A549 (cell line): ENCODE measurements around the gene TBC1D16. TPM values are rescaled to one million over a fixed set of nuclear protein-coding genes. Genes with fewer than 3 reads are reported as not detected.

Experiments used
- ATAC-seq, 2 experiments: fragments of 200-7000 bp in 1 of 2; fragments of >200 bp in 1 of 2; cut with Nextera tagmentation in 1 of 2; cut with Tn5 transposase in 1 of 2; 3 replicates each; pipeline versions ENCODE4 v1.8.0 to v1.9.1; 2018 to 2020; ENCODE audit warnings: mild to moderate bottlenecking in 1 of 2, moderate library complexity in 1 of 2
- CTCF ChIA-PET: fragments of 300-600 bp; sonication (Branson Sonifier 250); formaldehyde crosslinking; extraction: SDS; loops from one replicate; lab custom pipeline; 2021; ENCODE audit warnings: antibody characterized with exemption, inconsistent platforms; lab: Yijun Ruan, JAX
- POLR2A ChIA-PET: fragments of 350-600 bp; formaldehyde crosslinking; extraction: SDS; loops from one replicate; lab custom pipeline; 2021; ENCODE audit warnings: antibody characterized with exemption, inconsistent platforms; lab: Yijun Ruan, JAX
- DNase-seq, 2 experiments: peaks; one replicate each; pipeline versions ENCODE4 v3.0.0 to v3.0.0-alpha.2; 2011 to 2016; ENCODE audit warnings: low read depth in 1 of 2, low spot score in 1 of 2
- FAIRE-seq: peaks from 2 replicates; lab custom pipeline; 2011; peaks lifted over from hg19 to GRCh38; lab: Jason Lieb, UNC
- H3K27ac ChIP-seq, 2 experiments: fragments of >200 bp; sonication (Bioruptor Twin); formaldehyde crosslinking; 3 replicates each; pipeline ENCODE4 v1.5.1; 2016 to 2017
- H3K4me1 ChIP-seq: fragments of >200 bp; sonication (Bioruptor Twin); formaldehyde crosslinking; 3 replicates; pipeline ENCODE4 v1.6.1; 2016
- H3K4me2 ChIP-seq: fragments of >200 bp; sonication (Bioruptor Twin); formaldehyde crosslinking; 3 replicates; pipeline ENCODE4 v1.6.1; 2016
- H3K4me3 ChIP-seq: fragments of >200 bp; sonication (Bioruptor Twin); formaldehyde crosslinking; 3 replicates; pipeline ENCODE4 v1.5.1; 2016
- H3K9me3 ChIP-seq: fragments of >200 bp; sonication (Bioruptor Twin); formaldehyde crosslinking; 3 replicates; pipeline ENCODE4 v1.6.1; 2016
- CBX2 ChIP-seq: fragments of 200-600 bp; sonication (generic); IDR thresholded peaks from 2 replicates; pipeline ENCODE4 v1.6.1; 2016; ENCODE audit warnings: low read depth, mild to moderate bottlenecking, borderline replicate concordance
- CEBPB ChIP-seq, 2 experiments: fragments of >200 bp in 1 of 2; sonication (Bioruptor Twin) in 1 of 2; formaldehyde crosslinking in 1 of 2; IDR thresholded peaks; 2 replicates each; pipeline ENCODE4 v1.6.1; 2012 to 2016
- CHD4 ChIP-seq: fragments of 200-600 bp; sonication (generic); IDR thresholded peaks from 2 replicates; pipeline ENCODE4 v1.6.1; 2016; ENCODE audit warnings: antibody characterized with exemption, mild to moderate bottlenecking, borderline replicate concordance
- EHMT2 ChIP-seq: fragments of 200-600 bp; sonication (generic); IDR thresholded peaks from 2 replicates; pipeline ENCODE4 v1.6.1; 2016; ENCODE audit warnings: antibody characterized with exemption, low read depth, mild to moderate bottlenecking, moderate library complexity
- EP300 ChIP-seq, 2 experiments: fragments of >200 bp; sonication (Bioruptor Twin); formaldehyde crosslinking; IDR thresholded peaks; 2 replicates in 1 of 2; 3 replicates in 1 of 2; pipeline ENCODE4 v1.6.1; 2016 to 2017
- KDM1A ChIP-seq: fragments of 200-600 bp; sonication (generic); IDR thresholded peaks from 2 replicates; pipeline ENCODE4 v1.6.1; 2016; ENCODE audit warnings: low read depth, mild to moderate bottlenecking
- MAFK ChIP-seq: fragments of 450-650 bp; IDR thresholded peaks from 2 replicates; pipeline ENCODE4 v1.6.1; 2014; ENCODE audit not compliant: partially characterized antibody
- NFE2L2 ChIP-seq: fragments of 150-350 bp; conservative IDR thresholded peaks from 2 replicates; pipeline ENCODE4 v1.6.1; 2014; ENCODE audit warnings: low read length
- POLR2A ChIP-seq: IDR thresholded peaks from 2 replicates; pipeline ENCODE4 v1.6.1; 2012; ENCODE audit warnings: mild to moderate bottlenecking, low read length
- SREBF2 ChIP-seq: fragments of 450-650 bp; IDR thresholded peaks from 2 replicates; pipeline ENCODE4 v1.6.1; 2014; ENCODE audit warnings: mild to moderate bottlenecking, moderate library complexity
- TFCP2L1 ChIP-seq: fragments of 250-450 bp; sonication (Bioruptor Pico); IDR thresholded peaks from 2 replicates; pipeline ENCODE4 v1.5.0; 2021; ENCODE audit warnings: mild to moderate bottlenecking
- ZSCAN20 ChIP-seq: fragments of 250-450 bp; sonication (Bioruptor Pico); IDR thresholded peaks from 2 replicates; pipeline ENCODE4 v1.8.0; 2022; ENCODE audit warnings: mild to moderate bottlenecking, moderate library complexity
- WGBS: methylation state at CpG from one replicate; pipeline ENCODE4 v1.1.6; 2017; ENCODE audit errors: missing lambda C conversion rate; 5-methylcytosine and 5-hydroxymethylcytosine counted together
- polyA plus RNA-seq, 4 experiments: library from polyadenylated mRNA; depleted of rRNA in 3 of 4; stranded (reverse); fragments of >200 nt; fragmentation: RNase III in 1 of 4; extraction: RNeasy Plus Mini Kit Qiagen cat#74134 plus additional on column Dnase treatment in 1 of 4; gene quantifications; 2 replicates in 3 of 4; 3 replicates in 1 of 4; pipeline ENCODE4 v1.2.3, GENCODE V29; 2011 to 2017
- TF ChIP-seq, protein P1 (sequence below): fragments of 200-600 bp; sonication (generic); IDR thresholded peaks from 2 replicates; pipeline ENCODE4 v1.6.1; 2016; ENCODE audit warnings: antibody characterized with exemption, mild to moderate bottlenecking, moderate library complexity
- TF ChIP-seq, protein P2 (sequence below): fragments of 450-650 bp; IDR thresholded peaks from 2 replicates; pipeline ENCODE4 v1.6.1; 2014; ENCODE audit warnings: antibody characterized with exemption
- TF ChIP-seq, protein P3 (sequence below): fragments of >200 bp; sonication (Bioruptor Twin); formaldehyde crosslinking; IDR thresholded peaks from 2 replicates; pipeline ENCODE4 v1.6.1; 2016
- TF ChIP-seq, protein P4 (sequence below): fragments of 250-450 bp; sonication (Bioruptor Pico); IDR thresholded peaks from 2 replicates; pipeline ENCODE4 v1.5.0; 2020; ENCODE audit warnings: low read depth, mild to moderate bottlenecking, moderate library complexity
- TF ChIP-seq, protein P5 (sequence below): fragments of >200 bp; sonication (Bioruptor Twin); formaldehyde crosslinking; IDR thresholded peaks from 3 replicates; pipeline ENCODE4 v1.6.1; 2016
- TF ChIP-seq, protein P6 (sequence below): IDR thresholded peaks from 2 replicates; pipeline ENCODE4 v1.6.1; 2012

Gene TBC1D16
- polyA plus RNA-seq, 2 of the 4 experiments (the other 2 are of a cell fraction) = 8.9 to 12.5 TPM

DNA sequence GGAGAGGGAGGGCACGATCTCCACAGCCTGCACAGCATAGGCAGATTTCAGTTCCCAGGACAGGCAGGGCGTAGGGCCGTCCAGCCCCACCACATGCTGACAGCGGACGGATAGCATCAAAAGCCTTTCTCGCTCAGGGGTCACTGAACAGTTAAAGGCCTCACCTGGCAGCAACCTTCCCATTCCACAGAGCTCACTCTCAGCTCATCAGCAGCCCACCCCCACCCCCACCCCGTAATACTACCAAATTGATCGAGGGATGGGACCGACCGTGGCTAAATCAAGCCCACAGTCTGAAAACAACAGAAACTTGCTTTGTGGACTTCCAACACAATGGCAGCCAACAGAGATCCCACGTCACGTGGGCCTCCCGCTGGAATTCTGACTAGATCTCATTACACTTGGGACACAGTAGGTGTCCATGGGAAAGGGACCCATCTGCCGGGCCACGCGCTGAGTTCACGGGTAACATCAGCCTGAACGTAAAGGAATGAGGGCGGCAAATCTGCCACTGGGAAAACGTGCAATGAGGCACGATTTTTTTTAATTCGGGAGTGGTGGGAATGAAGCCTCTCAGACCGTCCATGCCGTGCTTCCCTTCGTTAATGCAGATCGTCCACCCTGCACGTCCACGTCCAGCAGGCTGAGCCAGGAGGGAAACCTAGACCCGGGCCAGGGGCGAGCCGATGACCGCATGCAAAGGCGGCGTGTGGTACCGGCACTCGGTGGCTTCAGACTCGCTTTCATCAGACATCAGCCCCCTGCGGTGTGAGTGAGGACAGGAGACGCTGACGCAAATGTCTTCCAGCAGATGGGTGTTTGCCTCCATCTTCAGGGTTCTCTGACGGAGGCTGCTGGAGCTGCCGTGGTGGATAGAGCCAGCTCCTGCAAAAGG is 92.1 kb downstream of the TBC1D16 start:
- CTCF ChIA-PET = interaction anchor here (0.5 to 1.3 kb wide), 4 partner anchors 27 to 135 kb away, joined by 3 read pairs; no protein-coding TSS in a partner anchor

DNA sequence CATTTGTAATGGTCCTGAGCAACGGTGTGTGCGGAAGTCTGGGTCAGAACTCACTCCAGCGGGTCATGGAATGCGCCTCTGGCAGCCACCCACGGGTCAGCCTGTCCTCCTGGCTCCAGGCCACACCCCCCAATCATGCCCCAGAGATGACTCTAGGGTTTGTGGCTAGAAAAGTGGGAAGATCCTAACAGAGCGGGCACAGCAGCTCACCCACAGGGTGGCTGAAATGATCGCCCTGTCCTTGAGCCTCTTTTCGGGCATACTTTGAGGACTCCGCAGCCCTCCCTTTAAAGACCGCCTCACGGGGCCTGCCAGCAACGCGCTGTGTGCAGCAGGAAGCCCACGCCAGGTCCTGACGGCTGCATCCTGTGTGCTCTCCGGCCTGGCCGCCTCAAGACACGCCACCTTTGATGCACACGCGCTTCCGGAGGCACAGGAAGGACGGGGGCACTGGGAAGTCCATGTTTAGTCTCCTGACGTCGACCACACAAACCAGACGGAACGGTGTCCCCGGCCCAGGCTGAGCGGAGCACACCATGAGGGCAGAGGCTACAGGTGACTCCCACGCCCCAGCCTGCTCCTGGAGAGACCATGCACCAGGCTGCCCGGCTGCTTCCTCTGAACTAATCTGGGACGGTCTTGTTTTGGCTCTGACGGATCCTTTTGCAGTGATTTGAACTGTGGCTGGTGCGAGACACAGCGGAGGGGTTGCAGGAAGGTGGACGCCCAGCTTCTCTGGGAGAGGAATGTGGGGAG is 92.9 kb downstream of the TBC1D16 start:
- H3K27ac ChIP-seq = no peak overlapping the region
- TF ChIP-seq, protein P1, sequence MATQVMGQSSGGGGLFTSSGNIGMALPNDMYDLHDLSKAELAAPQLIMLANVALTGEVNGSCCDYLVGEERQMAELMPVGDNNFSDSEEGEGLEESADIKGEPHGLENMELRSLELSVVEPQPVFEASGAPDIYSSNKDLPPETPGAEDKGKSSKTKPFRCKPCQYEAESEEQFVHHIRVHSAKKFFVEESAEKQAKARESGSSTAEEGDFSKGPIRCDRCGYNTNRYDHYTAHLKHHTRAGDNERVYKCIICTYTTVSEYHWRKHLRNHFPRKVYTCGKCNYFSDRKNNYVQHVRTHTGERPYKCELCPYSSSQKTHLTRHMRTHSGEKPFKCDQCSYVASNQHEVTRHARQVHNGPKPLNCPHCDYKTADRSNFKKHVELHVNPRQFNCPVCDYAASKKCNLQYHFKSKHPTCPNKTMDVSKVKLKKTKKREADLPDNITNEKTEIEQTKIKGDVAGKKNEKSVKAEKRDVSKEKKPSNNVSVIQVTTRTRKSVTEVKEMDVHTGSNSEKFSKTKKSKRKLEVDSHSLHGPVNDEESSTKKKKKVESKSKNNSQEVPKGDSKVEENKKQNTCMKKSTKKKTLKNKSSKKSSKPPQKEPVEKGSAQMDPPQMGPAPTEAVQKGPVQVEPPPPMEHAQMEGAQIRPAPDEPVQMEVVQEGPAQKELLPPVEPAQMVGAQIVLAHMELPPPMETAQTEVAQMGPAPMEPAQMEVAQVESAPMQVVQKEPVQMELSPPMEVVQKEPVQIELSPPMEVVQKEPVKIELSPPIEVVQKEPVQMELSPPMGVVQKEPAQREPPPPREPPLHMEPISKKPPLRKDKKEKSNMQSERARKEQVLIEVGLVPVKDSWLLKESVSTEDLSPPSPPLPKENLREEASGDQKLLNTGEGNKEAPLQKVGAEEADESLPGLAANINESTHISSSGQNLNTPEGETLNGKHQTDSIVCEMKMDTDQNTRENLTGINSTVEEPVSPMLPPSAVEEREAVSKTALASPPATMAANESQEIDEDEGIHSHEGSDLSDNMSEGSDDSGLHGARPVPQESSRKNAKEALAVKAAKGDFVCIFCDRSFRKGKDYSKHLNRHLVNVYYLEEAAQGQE = no peak
- TF ChIP-seq SREBF2 (no peak), NFE2L2 (no peak), POLR2A (no peak), EHMT2 (no peak), CBX2 (no peak), CEBPB (IDR thresholded peaks at IDR 0.05) (no peak), EP300 (IDR thresholded peaks at IDR 0.05) (no peak)
- TF ChIP-seq, protein P2, sequence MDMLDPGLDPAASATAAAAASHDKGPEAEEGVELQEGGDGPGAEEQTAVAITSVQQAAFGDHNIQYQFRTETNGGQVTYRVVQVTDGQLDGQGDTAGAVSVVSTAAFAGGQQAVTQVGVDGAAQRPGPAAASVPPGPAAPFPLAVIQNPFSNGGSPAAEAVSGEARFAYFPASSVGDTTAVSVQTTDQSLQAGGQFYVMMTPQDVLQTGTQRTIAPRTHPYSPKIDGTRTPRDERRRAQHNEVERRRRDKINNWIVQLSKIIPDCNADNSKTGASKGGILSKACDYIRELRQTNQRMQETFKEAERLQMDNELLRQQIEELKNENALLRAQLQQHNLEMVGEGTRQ = no peak
- ChIA-PET CTCF (interaction anchor here (0.6 to 1.6 kb wide), 5 partner anchors 9 to 149 kb away, joined by 3 to 4 read pairs (median 3); no protein-coding TSS in a partner anchor), POLR2A (no interaction called here)
- WGBS = 94% methylated on average over 34 of the region's 35 CpGs
- no peaks in the 10 kb centered on the region for H3K4me1 ChIP-seq
- H3K4me2 ChIP-seq = no peak overlapping the region
- DNase-seq (no peak), FAIRE-seq (no peak), ATAC-seq (no peak)
- H3K4me3 ChIP-seq = no peak overlapping the region
- H3K9me3 ChIP-seq = no peaks in the 10 kb centered on the region

More for the DNA sequence above, 92.1 kb downstream of the TBC1D16 start:
- H3K9me3 ChIP-seq = no peaks in the 10 kb centered on the region
- no peaks in the 10 kb centered on the region for H3K4me1 ChIP-seq
- ATAC-seq (no peak), DNase-seq (no peak), FAIRE-seq (no peak)
- no peak overlapping the region for H3K4me3 ChIP-seq
- POLR2A ChIA-PET = no interaction called here
- 90% methylated on average over 42 of the region's 42 CpGs for WGBS
- no peak overlapping the region for H3K4me2 ChIP-seq
- no peak overlapping the region for H3K27ac ChIP-seq
- TF ChIP-seq MAFK (no peak), SREBF2 (no peak), TFCP2L1 (CRISPR knock-in tag) (no peak), CHD4 (no peak), ZSCAN20 (CRISPR knock-in tag) (no peak), EHMT2 (no peak), KDM1A (no peak)
- TF ChIP-seq, protein P3, sequence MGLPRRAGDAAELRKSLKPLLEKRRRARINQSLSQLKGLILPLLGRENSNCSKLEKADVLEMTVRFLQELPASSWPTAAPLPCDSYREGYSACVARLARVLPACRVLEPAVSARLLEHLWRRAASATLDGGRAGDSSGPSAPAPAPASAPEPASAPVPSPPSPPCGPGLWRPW = no peak
- TF ChIP-seq, protein P4, sequence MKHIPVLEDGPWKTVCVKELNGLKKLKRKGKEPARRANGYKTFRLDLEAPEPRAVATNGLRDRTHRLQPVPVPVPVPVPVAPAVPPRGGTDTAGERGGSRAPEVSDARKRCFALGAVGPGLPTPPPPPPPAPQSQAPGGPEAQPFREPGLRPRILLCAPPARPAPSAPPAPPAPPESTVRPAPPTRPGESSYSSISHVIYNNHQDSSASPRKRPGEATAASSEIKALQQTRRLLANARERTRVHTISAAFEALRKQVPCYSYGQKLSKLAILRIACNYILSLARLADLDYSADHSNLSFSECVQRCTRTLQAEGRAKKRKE (CRISPR knock-in tag) = no peak
- TF ChIP-seq, protein P1 = no peak
- TF ChIP-seq, protein P5, sequence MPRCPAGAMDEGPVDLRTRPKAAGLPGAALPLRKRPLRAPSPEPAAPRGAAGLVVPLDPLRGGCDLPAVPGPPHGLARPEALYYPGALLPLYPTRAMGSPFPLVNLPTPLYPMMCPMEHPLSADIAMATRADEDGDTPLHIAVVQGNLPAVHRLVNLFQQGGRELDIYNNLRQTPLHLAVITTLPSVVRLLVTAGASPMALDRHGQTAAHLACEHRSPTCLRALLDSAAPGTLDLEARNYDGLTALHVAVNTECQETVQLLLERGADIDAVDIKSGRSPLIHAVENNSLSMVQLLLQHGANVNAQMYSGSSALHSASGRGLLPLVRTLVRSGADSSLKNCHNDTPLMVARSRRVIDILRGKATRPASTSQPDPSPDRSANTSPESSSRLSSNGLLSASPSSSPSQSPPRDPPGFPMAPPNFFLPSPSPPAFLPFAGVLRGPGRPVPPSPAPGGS = no peak
- TF ChIP-seq, protein P6, sequence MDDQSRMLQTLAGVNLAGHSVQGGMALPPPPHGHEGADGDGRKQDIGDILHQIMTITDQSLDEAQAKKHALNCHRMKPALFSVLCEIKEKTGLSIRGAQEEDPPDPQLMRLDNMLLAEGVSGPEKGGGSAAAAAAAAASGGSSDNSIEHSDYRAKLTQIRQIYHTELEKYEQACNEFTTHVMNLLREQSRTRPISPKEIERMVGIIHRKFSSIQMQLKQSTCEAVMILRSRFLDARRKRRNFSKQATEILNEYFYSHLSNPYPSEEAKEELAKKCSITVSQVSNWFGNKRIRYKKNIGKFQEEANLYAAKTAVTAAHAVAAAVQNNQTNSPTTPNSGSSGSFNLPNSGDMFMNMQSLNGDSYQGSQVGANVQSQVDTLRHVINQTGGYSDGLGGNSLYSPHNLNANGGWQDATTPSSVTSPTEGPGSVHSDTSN = no peak
